H1 (cell line): ENCODE data around the gene DOCK3. TPM values are rescaled to one million over a fixed set of nuclear protein-coding genes. Genes with fewer than 3 reads are reported as not detected.

Source experiments
- CTCF ChIA-PET: fragments of 300-600 bp; sonication (Branson Sonifier 250); formaldehyde crosslinking; loops from one replicate; lab custom pipeline; 2021; ENCODE audit not compliant: partially characterized antibody; lab: Charles Lee
- POLR2A ChIA-PET: fragments of 300-600 bp; sonication (Branson Sonifier 250); formaldehyde crosslinking; loops from one replicate; lab custom pipeline; 2021; ENCODE audit warnings: inconsistent platforms; ENCODE audit not compliant: partially characterized antibody; lab: Charles Lee
- DNase-seq, 2 experiments: peaks; one replicate each; pipeline versions ENCODE4 v3.0.0 to v3.0.0-alpha.2; 2010 to 2022; ENCODE audit warnings: low spot score in 2 of 2, low read depth in 1 of 2, mixed read lengths in 1 of 2
- FAIRE-seq: peaks from 2 replicates; lab custom pipeline; 2011; peaks lifted over from hg19 to GRCh38; lab: Jason Lieb, UNC
- H2AFZ ChIP-seq: 2 replicates; pipeline ENCODE4 v1.8.1; 2012; ENCODE audit warnings: low read length, inconsistent platforms
- H2AK5ac ChIP-seq: 2 replicates; pipeline ENCODE4 v1.6.1; 2013; ENCODE audit warnings: low read depth, low read length
- H2BK120ac ChIP-seq: replicated peaks from 2 replicates; pipeline ENCODE3; 2013; ENCODE audit warnings: low read depth, low read length, inconsistent platforms
- H2BK12ac ChIP-seq: 2 replicates; pipeline ENCODE4 v1.6.1; 2013; ENCODE audit warnings: low read depth, low read length
- H2BK15ac ChIP-seq: 2 replicates; pipeline ENCODE4 v1.6.1; 2013; ENCODE audit warnings: low read length
- H2BK20ac ChIP-seq: 2 replicates; pipeline ENCODE4 v1.6.1; 2013; ENCODE audit warnings: low read length
- H2BK5ac ChIP-seq: 2 replicates; pipeline ENCODE4 v1.6.1; 2013; ENCODE audit warnings: low read depth, low read length
- H3K14ac ChIP-seq: 2 replicates; pipeline ENCODE4 v1.6.1; 2013; ENCODE audit warnings: inconsistent platforms; ENCODE audit not compliant: insufficient read length
- H3K18ac ChIP-seq: 2 replicates; pipeline ENCODE4 v1.6.1; 2013; ENCODE audit warnings: low read length; ENCODE audit errors: extremely low read depth
- H3K23ac ChIP-seq: 2 replicates; pipeline ENCODE4 v1.6.1; 2013; ENCODE audit warnings: inconsistent platforms; ENCODE audit not compliant: insufficient read length
- H3K23me2 ChIP-seq: 2 replicates; pipeline ENCODE4 v1.6.1; 2013; ENCODE audit warnings: low read depth, low read length
- H3K27ac ChIP-seq: 2 replicates; pipeline ENCODE4 v1.6.1; 2011; ENCODE audit warnings: low read depth, low read length, inconsistent platforms
- H3K27me3 ChIP-seq, 4 experiments: replicated peaks in 1 of 4; 1 replicate in 1 of 4; 2 replicates in 3 of 4; pipeline versions ENCODE4 v1.6.1 to v1.8.1; 2011 to 2013; ENCODE audit warnings: low read length in 3 of 4, mild to moderate bottlenecking in 3 of 4, inconsistent platforms in 2 of 4, mixed read lengths in 2 of 4, moderate library complexity in 1 of 4; ENCODE audit not compliant: control insufficient read depth in 3 of 4, insufficient read depth in 3 of 4; ENCODE audit errors: extremely low read depth in 1 of 4
- H3K36me3 ChIP-seq, 4 experiments: 2 replicates each; pipeline versions ENCODE4 v1.6.1 to v1.8.1; 2011 to 2013; ENCODE audit warnings: mild to moderate bottlenecking in 4 of 4, low read length in 3 of 4, moderate library complexity in 2 of 4, control low read depth in 1 of 4, inconsistent platforms in 1 of 4; ENCODE audit not compliant: insufficient read depth in 4 of 4, control insufficient read depth in 2 of 4
- H3K4ac ChIP-seq: replicated peaks from 2 replicates; pipeline ENCODE3; 2013; ENCODE audit warnings: low read length, low read depth, mixed read lengths, inconsistent platforms; ENCODE audit not compliant: insufficient read length
- H3K4me1 ChIP-seq, 4 experiments: replicated peaks in 1 of 4; 1 replicate in 1 of 4; 2 replicates in 3 of 4; pipeline versions ENCODE4 v1.6.1 to v1.8.1; 2011 to 2013; ENCODE audit warnings: low read length in 3 of 4, inconsistent platforms in 2 of 4, mixed read lengths in 1 of 4; ENCODE audit not compliant: insufficient read depth in 4 of 4, control insufficient read depth in 3 of 4
- H3K4me2 ChIP-seq, 2 experiments: 2 replicates each; pipeline versions ENCODE4 v1.6.1 to v1.8.1; 2011 to 2013; ENCODE audit warnings: low read depth in 2 of 2, low read length in 2 of 2, control low read depth in 1 of 2, inconsistent platforms in 1 of 2, mild to moderate bottlenecking in 1 of 2; ENCODE audit not compliant: insufficient read depth in 1 of 2
- H3K4me3 ChIP-seq, 4 experiments: fragments of 200-600, 300-600 bp in 1 of 4; sonication (generic), shearing (Covaris generic), sonication (Bioruptor Twin) in 1 of 4; 2 replicates each; pipeline versions ENCODE4 v1.5.1 to v1.8.1; 2011 to 2016; ENCODE audit warnings: low read length in 4 of 4, low read depth in 3 of 4, control low read depth in 2 of 4, inconsistent platforms in 2 of 4, mild to moderate bottlenecking in 2 of 4, mixed read lengths in 1 of 4, moderate library complexity in 1 of 4; ENCODE audit not compliant: insufficient read depth in 2 of 4; ENCODE audit errors: extremely low read depth in 1 of 4
- H3K56ac ChIP-seq: replicated peaks from 2 replicates; pipeline ENCODE3; 2013; ENCODE audit warnings: low read depth, mild to moderate bottlenecking, mixed read lengths, low read length, inconsistent platforms; ENCODE audit not compliant: insufficient read length
- H3K79me1 ChIP-seq: 2 replicates; pipeline ENCODE4 v1.6.1; 2013; ENCODE audit warnings: low read depth, low read length, control low read depth
- H3K79me2 ChIP-seq, 2 experiments: 2 replicates each; pipeline versions ENCODE4 v1.6.1 to v1.8.1; 2012 to 2013; ENCODE audit warnings: low read length in 2 of 2, mild to moderate bottlenecking in 2 of 2, inconsistent platforms in 1 of 2; ENCODE audit not compliant: insufficient read depth in 2 of 2, control insufficient read depth in 1 of 2
- H3K9ac ChIP-seq, 4 experiments: replicated peaks in 1 of 4; 1 replicate in 1 of 4; 2 replicates in 3 of 4; pipeline versions ENCODE4 v1.6.1 to v1.8.1; 2011 to 2013; ENCODE audit warnings: low read depth in 3 of 4, low read length in 3 of 4, control low read depth in 2 of 4, mild to moderate bottlenecking in 2 of 4, moderate library complexity in 2 of 4, inconsistent platforms in 1 of 4; ENCODE audit errors: extremely low read depth in 1 of 4
- H3K9me3 ChIP-seq, 2 experiments: 2 replicates each; pipeline versions ENCODE4 v1.6.1 to v1.8.1; 2012 to 2013; ENCODE audit warnings: mild to moderate bottlenecking in 2 of 2, moderate library complexity in 2 of 2, control low read depth in 1 of 2, inconsistent platforms in 1 of 2, low read depth in 1 of 2, low read length in 1 of 2, mixed read lengths in 1 of 2; ENCODE audit not compliant: insufficient read depth in 2 of 2
- H4K20me1 ChIP-seq, 2 experiments: replicated peaks in 1 of 2; 2 replicates each; pipeline versions ENCODE3 to v1.8.1; 2011 to 2013; ENCODE audit warnings: inconsistent platforms in 2 of 2, low read length in 2 of 2, mild to moderate bottlenecking in 1 of 2; ENCODE audit not compliant: insufficient read depth in 2 of 2, control insufficient read depth in 1 of 2
- H4K5ac ChIP-seq: 2 replicates; pipeline ENCODE4 v1.6.1; 2013; ENCODE audit warnings: low read length, low read depth, mixed read lengths, inconsistent platforms; ENCODE audit not compliant: insufficient read length
- H4K8ac ChIP-seq: 2 replicates; pipeline ENCODE4 v1.8.0; 2013; ENCODE audit warnings: mild to moderate bottlenecking, moderate library complexity, low read length, inconsistent platforms; ENCODE audit not compliant: insufficient read depth; ENCODE audit errors: extremely low read depth
- H4K91ac ChIP-seq: replicated peaks from 2 replicates; pipeline ENCODE3; 2013; ENCODE audit warnings: low read length, mixed read lengths, inconsistent platforms; ENCODE audit not compliant: insufficient read length
- BRCA1 ChIP-seq: IDR thresholded peaks from 2 replicates; pipeline ENCODE4 v1.6.1; 2012; ENCODE audit warnings: low read depth, low read length, improper control_type of control experiment
- CBX5 ChIP-seq: fragments of 300-800, 300-1000 bp; sonication (generic); IDR thresholded peaks from 2 replicates; pipeline ENCODE4 v1.7.1; 2016; ENCODE audit warnings: antibody characterized with exemption, low read length, low read depth
- CEBPB ChIP-seq: IDR thresholded peaks from 2 replicates; pipeline ENCODE4 v1.6.1; 2012; ENCODE audit warnings: low read depth, low read length
- CHD1 ChIP-seq: IDR thresholded peaks from 2 replicates; pipeline ENCODE4 v1.6.1; 2012; ENCODE audit warnings: low read depth, low read length, improper control_type of control experiment
- CHD2 ChIP-seq: IDR thresholded peaks from 2 replicates; pipeline ENCODE4 v1.6.1; 2012; ENCODE audit warnings: low read length, improper control_type of control experiment
- EZH2 ChIP-seq: fragments of 200-600 bp; sonication (generic); IDR thresholded peaks from 2 replicates; pipeline ENCODE4 v1.7.1; 2012; ENCODE audit warnings: low read depth, mild to moderate bottlenecking, moderate library complexity, low read length, inconsistent platforms; ENCODE audit not compliant: severe bottlenecking
- MAFK ChIP-seq: IDR thresholded peaks from 2 replicates; pipeline ENCODE4 v1.6.1; 2012; ENCODE audit warnings: low read depth, mild to moderate bottlenecking, improper control_type of control experiment, low read length
- POLR2A ChIP-seq, 2 experiments: IDR thresholded peaks; 1 replicate in 1 of 2; 2 replicates in 1 of 2; pipeline ENCODE4 v1.6.1; 2011; ENCODE audit warnings: low read depth in 2 of 2, low read length in 2 of 2, mild to moderate bottlenecking in 2 of 2; ENCODE audit errors: control extremely low read depth in 1 of 2
- SIRT6 ChIP-seq: IDR thresholded peaks from one replicate; pipeline ENCODE4 v1.7.1; 2012; ENCODE audit warnings: low read length, inconsistent platforms
- TEAD4 ChIP-seq: IDR thresholded peaks from 2 replicates; pipeline ENCODE4 v1.6.1; 2012; ENCODE audit warnings: low read depth, low read length, inconsistent platforms, mixed read lengths
- YY1 ChIP-seq: IDR thresholded peaks from 2 replicates; pipeline ENCODE4 v1.6.1; 2011; ENCODE audit warnings: low read depth, mild to moderate bottlenecking, low read length
- WGBS, 2 experiments: shearing (Covaris generic) in 1 of 2; methylation state at CpG; one replicate each; pipeline versions ENCODE4 v1.1.6 to v1.1.7; 2013 to 2015; ENCODE audit warnings: low lambda C conversion rate in 2 of 2, mixed read lengths in 2 of 2, inconsistent platforms in 1 of 2, low coverage in 1 of 2, missing lambda C conversion rate in 1 of 2; ENCODE audit not compliant: insufficient replicate concordance in 2 of 2, insufficient coverage in 1 of 2, insufficient read length in 1 of 2; ENCODE audit errors: extremely low coverage in 1 of 2, missing lambda C conversion rate in 1 of 2; 5-methylcytosine and 5-hydroxymethylcytosine counted together
- polyA plus RNA-seq, 7 experiments: library from polyadenylated mRNA; depleted of rRNA in 3 of 7; stranded (reverse) in 5 of 7; unstranded in 2 of 7; fragments of >200 nt in 5 of 7; fragments of 200-250 nt in 2 of 7; gene quantifications; 1 replicate in 5 of 7; 2 replicates in 1 of 7; 4 replicates in 1 of 7; pipeline versions ENCODE4 v1.2.1 to v1.2.3, GENCODE V29; 2011 to 2013; ENCODE audit warnings: missing spikeins in 2 of 7, mixed read lengths in 2 of 7
- total RNA-seq: library from RNA; stranded (reverse); fragmentation: NEBNext Ultra II Directional; extraction: Animal tissue kit (Norgen Biotek cat#: 25700); gene quantifications from 2 replicates; pipeline ENCODE4 v1.2.1, GENCODE V29; 2021
- TF ChIP-seq, protein P1 (sequence below): IDR thresholded peaks from 2 replicates; pipeline ENCODE4 v1.6.1; 2011; ENCODE audit warnings: low read length, improper control_type of control experiment

DOCK3 gene
- total and polyA plus RNA-seq, 2 of the 8 experiments (the other 6 are each of a cell fraction or from before 2014, with no cell fraction given): 2.7 to 5.0 TPM

DNA sequence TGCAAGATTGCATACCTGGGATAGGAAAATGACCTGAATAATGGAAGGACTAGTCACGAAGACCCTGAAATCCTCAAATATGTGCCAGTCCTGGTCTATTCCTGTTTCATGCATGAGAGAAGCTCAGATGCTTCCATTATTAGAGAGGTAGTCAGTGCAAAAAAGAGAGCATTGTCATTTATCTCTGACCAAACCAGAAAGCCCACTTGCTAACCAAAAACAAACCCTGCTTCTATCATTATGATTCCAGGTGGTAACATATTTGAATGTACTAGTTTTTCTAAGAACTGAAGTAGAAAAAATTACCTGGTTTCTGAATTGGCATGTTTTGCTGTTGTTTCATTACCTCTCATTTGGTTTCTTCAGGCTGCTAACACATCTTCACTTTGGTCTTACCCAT lies 549.6 kb downstream of the DOCK3 start:
- no peaks in the 10 kb centered on the region for H3K79me2 ChIP-seq
- no peaks in the 10 kb centered on the region for H3K27me3 ChIP-seq
- 85% methylated on average over 1 of the region's 1 CpG; no CpG with 5 or more reads in 1 of the 2 experiments for WGBS, 2 experiments
- no peak overlapping the region for H2AFZ ChIP-seq
- H2AK5ac ChIP-seq: no peak overlapping the region
- no peak overlapping the region for H4K8ac ChIP-seq
- no peaks in the 10 kb centered on the region for H3K79me1 ChIP-seq
- no peak overlapping the region for H3K9ac ChIP-seq
- peaks cover 0 to 8% (median 0%) of the 10 kb centered on the region in 4 experiments; a peak in 3 of 8 replicates for H3K36me3 ChIP-seq
- H3K4me2 ChIP-seq: no peak overlapping the region
- H2BK5ac ChIP-seq: no peak overlapping the region
- H2BK12ac ChIP-seq: no peak overlapping the region
- H3K4me3 ChIP-seq: no peak overlapping the region
- no peaks in the 10 kb centered on the region for H4K20me1 ChIP-seq
- no peaks in the 10 kb centered on the region for H3K23me2 ChIP-seq
- H3K23ac ChIP-seq: no peak overlapping the region
- FAIRE-seq (no peak), DNase-seq (no peak)
- CTCF ChIA-PET: interaction anchor here (0.7 kb wide), 1 partner anchor 148 kb away, joined by 3 read pairs; no protein-coding TSS in a partner anchor
- H2BK15ac ChIP-seq: no peak overlapping the region
- no peaks in the 10 kb centered on the region for H3K9me3 ChIP-seq
- H4K91ac ChIP-seq: no peak overlapping the region
- POLR2A ChIA-PET: no interaction called here
- no peak overlapping the region for H2BK20ac ChIP-seq
- no peak overlapping the region for H3K4ac ChIP-seq
- peaks cover 0 to 8% (median 2%) of the 10 kb centered on the region in 4 experiments; a peak in 3 of 7 replicates for H3K4me1 ChIP-seq
- H3K56ac ChIP-seq: no peak overlapping the region
- no peak overlapping the region for H4K5ac ChIP-seq
- TF ChIP-seq CHD1: no peak
- TF ChIP-seq SIRT6: no peak
- TF ChIP-seq EZH2: no peak
- TF ChIP-seq, protein P1, sequence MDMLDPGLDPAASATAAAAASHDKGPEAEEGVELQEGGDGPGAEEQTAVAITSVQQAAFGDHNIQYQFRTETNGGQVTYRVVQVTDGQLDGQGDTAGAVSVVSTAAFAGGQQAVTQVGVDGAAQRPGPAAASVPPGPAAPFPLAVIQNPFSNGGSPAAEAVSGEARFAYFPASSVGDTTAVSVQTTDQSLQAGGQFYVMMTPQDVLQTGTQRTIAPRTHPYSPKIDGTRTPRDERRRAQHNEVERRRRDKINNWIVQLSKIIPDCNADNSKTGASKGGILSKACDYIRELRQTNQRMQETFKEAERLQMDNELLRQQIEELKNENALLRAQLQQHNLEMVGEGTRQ: no peak
- TF ChIP-seq CBX5: no peak
- no peak for TF ChIP-seq TEAD4
- TF ChIP-seq CEBPB: no peak
- no peak for TF ChIP-seq MAFK
- no peak for TF ChIP-seq POLR2A (IDR thresholded peaks at IDR 0.05; ENCODE audit: control extremely low read depth in 1 of 2, low read depth in 2 of 2, low read length in 2 of 2)
- TF ChIP-seq BRCA1: no peak
- TF ChIP-seq YY1: no peak
- TF ChIP-seq CHD2: no peak
- TF ChIP-seq, all 59 proteins: peak for 0
- Histone ChIP-seq H3K14ac (no peak overlapping the region), H3K18ac (no peak overlapping the region), H3K27ac (no peak overlapping the region), H2BK120ac (no peak overlapping the region)
